H1 (cell line): ENCODE results near the gene MGLL. TPM values are rescaled to one million over a fixed set of nuclear protein-coding genes. Genes with fewer than 3 reads are reported as not detected.

Experiments used
- CHD1 ChIP-seq: IDR thresholded peaks from 2 replicates; pipeline ENCODE4 v1.6.1; 2012; ENCODE audit warnings: low read depth, low read length, improper control_type of control experiment
- CHD7 ChIP-seq: fragments of 300-600 bp; sonication (generic); IDR thresholded peaks from 2 replicates; pipeline ENCODE4 v1.7.1; 2012; ENCODE audit warnings: low read length, moderate library complexity, mild to moderate bottlenecking, inconsistent platforms; ENCODE audit not compliant: insufficient replicate concordance
- CREB1 ChIP-seq: IDR thresholded peaks from 2 replicates; pipeline ENCODE4 v1.6.1; 2012; ENCODE audit warnings: inconsistent platforms
- E2F6 ChIP-seq: IDR thresholded peaks from 2 replicates; pipeline ENCODE4 v1.6.1; 2012; ENCODE audit warnings: inconsistent platforms
- JUND ChIP-seq: IDR thresholded peaks from 2 replicates; pipeline ENCODE4 v1.6.1; 2011; ENCODE audit warnings: mild to moderate bottlenecking, improper control_type of control experiment, low read length
- POU5F1 ChIP-seq: IDR thresholded peaks from 2 replicates; pipeline ENCODE4 v1.6.1; 2011; ENCODE audit warnings: low read depth, mild to moderate bottlenecking, low read length, moderate library complexity
- SP1 ChIP-seq: IDR thresholded peaks from 2 replicates; pipeline ENCODE4 v1.6.1; 2011; ENCODE audit warnings: low read depth, low read length
- TAF7 ChIP-seq: optimal IDR thresholded peaks from 2 replicates; pipeline ENCODE3; 2011; ENCODE audit warnings: low read depth, mild to moderate bottlenecking, inconsistent platforms, low read length, moderate library complexity, borderline replicate concordance
- TEAD4 ChIP-seq: IDR thresholded peaks from 2 replicates; pipeline ENCODE4 v1.6.1; 2012; ENCODE audit warnings: low read depth, low read length, inconsistent platforms, mixed read lengths
- USF2 ChIP-seq: IDR thresholded peaks from 2 replicates; pipeline ENCODE4 v1.6.1; 2011; ENCODE audit warnings: low read length, improper control_type of control experiment
- YY1 ChIP-seq: IDR thresholded peaks from 2 replicates; pipeline ENCODE4 v1.6.1; 2011; ENCODE audit warnings: low read depth, mild to moderate bottlenecking, low read length
- polyA plus RNA-seq, 7 experiments: library from polyadenylated mRNA; depleted of rRNA in 3 of 7; stranded (reverse) in 5 of 7; unstranded in 2 of 7; fragments of >200 nt in 5 of 7; fragments of 200-250 nt in 2 of 7; gene quantifications; 1 replicate in 5 of 7; 2 replicates in 1 of 7; 4 replicates in 1 of 7; pipeline versions ENCODE4 v1.2.1 to v1.2.3, GENCODE V29; 2011 to 2013; ENCODE audit warnings: missing spikeins in 2 of 7, mixed read lengths in 2 of 7
- total RNA-seq: library from RNA; stranded (reverse); fragmentation: NEBNext Ultra II Directional; extraction: Animal tissue kit (Norgen Biotek cat#: 25700); gene quantifications from 2 replicates; pipeline ENCODE4 v1.2.1, GENCODE V29; 2021

MGLL gene
- total and polyA plus RNA-seq, 2 of the 8 experiments (the other 6 are each of a cell fraction or from before 2014, with no cell fraction given) = 0.05 to 0.34 TPM

GRCh38 chr3:127798716-127799115 lies 23.6 kb downstream of the MGLL start (continued):
- TF ChIP-seq CHD7 = no peak
- no peak for TF ChIP-seq USF2
- TF ChIP-seq SP1 = no peak
- TF ChIP-seq CHD1 = no peak
- TF ChIP-seq JUND = no peak
- no peak for TF ChIP-seq TAF7
- TF ChIP-seq E2F6 = no peak
- no peak for TF ChIP-seq TEAD4
- TF ChIP-seq YY1 = no peak
- no peak for TF ChIP-seq POU5F1
- TF ChIP-seq CREB1 = no peak
